ENCODE data around the gene MGAT5B. TPM values are rescaled to one million over a fixed set of nuclear protein-coding genes. Genes with fewer than 3 reads are reported as not detected.

The MGAT5B gene
- total RNA-seq, 6 experiments from 2014 or later = 0.16 TPM; not detected in 5

DNA sequence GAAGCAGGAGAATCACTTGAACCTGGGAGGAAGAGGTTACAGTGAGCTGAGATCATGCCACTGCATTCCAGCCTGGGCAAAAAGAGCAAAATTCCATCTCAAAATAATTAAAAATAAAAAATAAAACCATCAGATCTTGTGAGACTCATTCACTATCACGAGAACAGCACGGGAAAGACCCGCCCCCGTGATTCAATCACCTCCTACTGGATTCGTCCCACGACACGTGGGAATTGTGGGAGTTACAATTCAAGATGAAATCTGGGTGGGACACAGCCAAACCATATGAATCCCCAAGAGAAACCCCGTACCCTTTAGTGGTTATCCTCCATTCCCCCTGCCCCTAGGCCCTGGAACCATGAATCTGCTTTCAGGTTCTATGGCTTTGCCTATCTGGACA is 15.4 kb upstream of the MGAT5B start:
- DNase-seq (no peak), ATAC-seq (no peak)
- intact Hi-C loops (cut with DNase I) = no loop called here
- no peak for TF ChIP-seq POLR2A (IDR thresholded peaks at IDR 0.05)
- TF ChIP-seq, protein P1, sequence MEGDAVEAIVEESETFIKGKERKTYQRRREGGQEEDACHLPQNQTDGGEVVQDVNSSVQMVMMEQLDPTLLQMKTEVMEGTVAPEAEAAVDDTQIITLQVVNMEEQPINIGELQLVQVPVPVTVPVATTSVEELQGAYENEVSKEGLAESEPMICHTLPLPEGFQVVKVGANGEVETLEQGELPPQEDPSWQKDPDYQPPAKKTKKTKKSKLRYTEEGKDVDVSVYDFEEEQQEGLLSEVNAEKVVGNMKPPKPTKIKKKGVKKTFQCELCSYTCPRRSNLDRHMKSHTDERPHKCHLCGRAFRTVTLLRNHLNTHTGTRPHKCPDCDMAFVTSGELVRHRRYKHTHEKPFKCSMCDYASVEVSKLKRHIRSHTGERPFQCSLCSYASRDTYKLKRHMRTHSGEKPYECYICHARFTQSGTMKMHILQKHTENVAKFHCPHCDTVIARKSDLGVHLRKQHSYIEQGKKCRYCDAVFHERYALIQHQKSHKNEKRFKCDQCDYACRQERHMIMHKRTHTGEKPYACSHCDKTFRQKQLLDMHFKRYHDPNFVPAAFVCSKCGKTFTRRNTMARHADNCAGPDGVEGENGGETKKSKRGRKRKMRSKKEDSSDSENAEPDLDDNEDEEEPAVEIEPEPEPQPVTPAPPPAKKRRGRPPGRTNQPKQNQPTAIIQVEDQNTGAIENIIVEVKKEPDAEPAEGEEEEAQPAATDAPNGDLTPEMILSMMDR (IDR thresholded peaks at IDR 0.05) = no peak
- H3K4me3 ChIP-seq = no peak overlapping the region
- H3K27ac ChIP-seq = no peak overlapping the region
- 55% methylated on average over 8 of the region's 8 CpGs for WGBS (ENCODE audit: insufficient coverage, low coverage, low lambda C conversion rate, missing lambda C conversion rate)
- H3K27me3 ChIP-seq = no peaks in the 10 kb centered on the region
- H3K4me1 ChIP-seq = no peaks in the 10 kb centered on the region
- no peaks in the 10 kb centered on the region for H3K9me3 ChIP-seq
- H3K36me3 ChIP-seq = no peaks in the 10 kb centered on the region

- intact Hi-C loops (cut with DNase I) = no loop called here
- H3K9me3 ChIP-seq = no peaks in the 10 kb centered on the region
- 69% methylated on average over 3 of the region's 3 CpGs for WGBS (ENCODE audit: insufficient coverage, low coverage, low lambda C conversion rate, missing lambda C conversion rate)
- no peak for DNase-seq
- TF ChIP-seq, protein P1 (IDR thresholded peaks at IDR 0.05) = no peak
- no peak for TF ChIP-seq POLR2A (IDR thresholded peaks at IDR 0.05)
- no peak overlapping the region for H3K4me3 ChIP-seq
- H3K27ac ChIP-seq = no peak overlapping the region
- no peaks in the 10 kb centered on the region for H3K36me3 ChIP-seq
- no peaks in the 10 kb centered on the region for H3K27me3 ChIP-seq
- no peak for ATAC-seq
- no peaks in the 10 kb centered on the region for H3K4me1 ChIP-seq
Observed at GRCh38 chr17:76855105-76855504, 13.1 kb upstream of the MGAT5B start.

GRCh38 chr17:76862079-76862478 is 6.1 kb upstream of the MGAT5B start:
- ATAC-seq (no peak), DNase-seq (no peak)
- 67% methylated on average over 5 of the region's 9 CpGs for WGBS (ENCODE audit: insufficient coverage, low coverage, low lambda C conversion rate, missing lambda C conversion rate)
- intact Hi-C loops (cut with DNase I) = no loop called here
- Histone ChIP-seq H3K4me3 (no peak overlapping the region), H3K36me3 (no peaks in the 10 kb centered on the region), H3K4me1 (no peaks in the 10 kb centered on the region), H3K9me3 (no peaks in the 10 kb centered on the region), H3K27ac (no peak overlapping the region), H3K27me3 (no peaks in the 10 kb centered on the region)
- no peak for TF ChIP-seq POLR2A (IDR thresholded peaks at IDR 0.05)
- TF ChIP-seq, protein P1 (IDR thresholded peaks at IDR 0.05) = no peak

- intact Hi-C loops (cut with DNase I) = no loop called here
- TF ChIP-seq, protein P1 (IDR thresholded peaks at IDR 0.05) = no peak
- no peak for TF ChIP-seq POLR2A (IDR thresholded peaks at IDR 0.05)
- no peak for DNase-seq
- no peaks in the 10 kb centered on the region for H3K4me1 ChIP-seq
- H3K9me3 ChIP-seq = no peaks in the 10 kb centered on the region
- H3K27ac ChIP-seq = no peak overlapping the region
- WGBS (ENCODE audit: insufficient coverage, low coverage, low lambda C conversion rate, missing lambda C conversion rate) = 70% methylated on average over 7 of the region's 12 CpGs
- H3K27me3 ChIP-seq = no peaks in the 10 kb centered on the region
- no peak for ATAC-seq
- H3K4me3 ChIP-seq = no peak overlapping the region
- H3K36me3 ChIP-seq = no peaks in the 10 kb centered on the region
Observed at GRCh38 chr17:76862494-76862893, 5.7 kb upstream of the MGAT5B start.

- Histone ChIP-seq H3K4me1 (no peaks in the 10 kb centered on the region), H3K9me3 (no peaks in the 10 kb centered on the region), H3K27ac (no peak overlapping the region), H3K36me3 (no peaks in the 10 kb centered on the region), H3K4me3 (no peak overlapping the region), H3K27me3 (no peaks in the 10 kb centered on the region)
- intact Hi-C loops (cut with DNase I) = no loop called here
- DNase-seq (no peak), ATAC-seq (no peak)
- WGBS (ENCODE audit: insufficient coverage, low coverage, low lambda C conversion rate, missing lambda C conversion rate) = 76% methylated on average over 6 of the region's 7 CpGs
- TF ChIP-seq, protein P1 (IDR thresholded peaks at IDR 0.05) = no peak
- TF ChIP-seq POLR2A (IDR thresholded peaks at IDR 0.05) = no peak
Observed at GRCh38 chr17:76864024-76864423, 4.2 kb upstream of the MGAT5B start.
